NCI-H82 treated with DMSO at 0.1 percent for 48 hours (cell line): ENCODE data around the gene TMEM92.
A peak's percentile ranks its signal among the peaks of the same experiment; 100 is the strongest.

Experiments used
- DNase-seq: peaks from one replicate; lab custom pipeline; 2025; ENCODE audit not compliant: unreplicated experiment; lab: John Stamatoyannopoulos, UW

Gene TMEM92

GRCh38 chr17:50274142-50274896 lies at the start of gene TMEM92:
Gene TMEM92, plus strand, starts transcription at chr17:50274466. Its CDS starts 36 bp downstream, at chr17:50274502.
- DNase-seq: peak; percentile 20

- no peak for DNase-seq
These were observed 48.5 kb upstream of the TMEM92 start for GRCh38 chr17:50225701-50226240.

DNA sequence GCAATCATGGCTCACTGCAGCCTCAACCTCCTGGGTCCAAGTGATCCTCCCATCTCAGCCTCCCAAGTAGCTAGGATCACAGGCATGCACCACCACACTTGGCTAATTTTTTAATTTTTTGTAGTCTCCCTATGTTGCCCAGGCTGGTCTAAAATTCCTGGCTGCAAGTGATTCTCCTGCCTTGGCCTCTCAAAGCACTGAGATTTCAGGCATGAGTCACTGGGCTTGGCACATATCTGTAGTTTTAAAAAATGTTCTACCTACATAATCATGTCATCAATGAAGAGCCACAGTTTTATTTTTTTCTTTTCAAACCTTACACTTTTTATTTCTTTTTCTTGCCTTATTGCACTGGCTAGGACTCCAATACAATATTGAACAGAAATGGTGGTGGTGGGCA lies 39.7 kb upstream of the TMEM92 start:
- no peak for DNase-seq

GRCh38 chr17:50237901-50238300 lies 36.4 kb upstream of the TMEM92 start:
- DNase-seq: no peak

GRCh38 chr17:50238601-50239280 lies 35.5 kb upstream of the TMEM92 start:
- no peak for DNase-seq

- no peak for DNase-seq
These were observed 34.3 kb upstream of the TMEM92 start for GRCh38 chr17:50239937-50240336.

GRCh38 chr17:50240851-50241250 lies 33.4 kb upstream of the TMEM92 start:
- no peak for DNase-seq

GRCh38 chr17:50241431-50241830 lies 32.8 kb upstream of the TMEM92 start:
- DNase-seq: no peak

DNA sequence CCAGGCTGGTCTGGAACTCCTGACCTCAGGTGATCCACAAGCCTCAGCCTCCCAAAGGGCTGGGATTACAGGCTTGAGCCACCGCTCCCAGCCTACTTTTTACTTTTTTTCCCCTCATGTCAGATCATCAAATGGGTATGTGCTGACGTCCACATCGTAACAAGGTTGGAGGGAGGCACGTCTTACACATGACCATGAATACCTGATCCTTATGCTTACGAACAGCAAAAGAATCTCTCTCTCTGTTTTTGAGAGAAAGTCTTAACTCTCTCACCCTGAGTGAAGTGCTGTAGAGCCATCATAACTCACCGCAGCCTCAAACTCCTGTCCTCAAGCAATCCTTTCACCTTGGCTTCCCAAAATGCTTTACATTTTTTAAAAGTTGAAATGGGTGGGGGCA lies 29.5 kb upstream of the TMEM92 start:
- no peak for DNase-seq

DNA sequence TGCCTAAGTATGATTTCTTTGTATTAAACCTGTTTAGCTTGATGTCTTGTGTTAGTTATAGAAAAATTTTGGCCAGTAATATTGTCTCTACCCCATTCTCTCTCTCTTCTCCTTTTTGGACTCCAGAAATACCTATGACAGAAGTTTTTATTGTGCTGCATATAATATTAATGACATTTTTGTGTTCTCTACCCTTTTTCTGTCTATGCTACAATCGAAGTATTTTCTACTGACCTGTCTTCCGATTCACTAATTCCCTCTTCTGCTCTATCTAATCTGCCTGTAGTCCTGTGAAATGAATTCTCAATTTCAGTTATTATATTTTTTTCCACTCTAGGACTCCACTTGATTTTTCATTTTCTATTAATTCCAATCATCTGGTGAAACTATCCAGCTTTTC lies 26.0 kb upstream of the TMEM92 start:
- DNase-seq: no peak

GRCh38 chr17:50252781-50253180 lies 21.5 kb upstream of the TMEM92 start:
- no peak for DNase-seq

- DNase-seq: no peak
These were observed 18.3 kb upstream of the TMEM92 start for GRCh38 chr17:50255766-50256635.

DNA sequence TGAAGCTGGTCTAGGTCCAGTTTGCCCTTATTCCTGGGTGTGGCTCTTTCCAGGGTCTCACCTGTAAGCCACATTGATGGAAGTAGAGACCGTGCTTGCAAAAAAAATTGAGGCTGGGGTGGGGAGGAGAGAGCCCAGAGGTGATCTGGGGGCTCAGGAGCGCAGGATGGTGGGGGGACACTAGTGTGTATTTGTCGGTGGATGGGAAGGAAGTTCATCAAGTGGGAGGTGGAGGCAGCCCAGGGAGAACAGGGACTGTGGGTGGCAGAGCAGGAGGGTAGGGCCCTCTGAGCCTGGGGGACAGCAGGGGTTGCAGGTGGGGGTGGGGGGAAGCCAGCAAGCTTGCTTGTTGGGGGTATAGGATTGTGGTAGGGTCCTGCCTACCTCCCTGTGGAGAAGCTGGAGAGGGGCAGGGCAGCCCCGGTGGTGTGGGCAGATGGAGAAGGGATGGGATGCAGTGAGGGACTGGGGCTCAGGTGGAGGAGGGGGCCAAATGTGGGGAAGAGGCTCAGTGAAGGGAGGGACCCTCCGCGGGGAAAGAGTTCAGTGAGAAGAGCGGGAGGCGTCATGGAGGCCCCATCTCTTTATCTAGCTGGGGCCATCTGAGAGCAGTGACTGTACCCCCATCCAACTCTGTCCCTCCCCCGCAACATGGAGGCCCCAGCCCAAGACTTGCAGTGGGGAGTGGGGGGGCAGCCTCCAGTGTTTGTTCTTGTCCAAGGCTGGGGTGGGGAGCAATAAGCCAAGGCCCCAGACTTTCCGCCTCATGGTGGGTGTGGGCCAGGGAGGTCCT lies 17.2 kb upstream of the TMEM92 start:
- DNase-seq: no peak

- DNase-seq: no peak
These were observed 16.5 kb upstream of the TMEM92 start for GRCh38 chr17:50257676-50258224.

- no peak for DNase-seq
These were observed 15.4 kb upstream of the TMEM92 start for GRCh38 chr17:50258647-50259476.

DNA sequence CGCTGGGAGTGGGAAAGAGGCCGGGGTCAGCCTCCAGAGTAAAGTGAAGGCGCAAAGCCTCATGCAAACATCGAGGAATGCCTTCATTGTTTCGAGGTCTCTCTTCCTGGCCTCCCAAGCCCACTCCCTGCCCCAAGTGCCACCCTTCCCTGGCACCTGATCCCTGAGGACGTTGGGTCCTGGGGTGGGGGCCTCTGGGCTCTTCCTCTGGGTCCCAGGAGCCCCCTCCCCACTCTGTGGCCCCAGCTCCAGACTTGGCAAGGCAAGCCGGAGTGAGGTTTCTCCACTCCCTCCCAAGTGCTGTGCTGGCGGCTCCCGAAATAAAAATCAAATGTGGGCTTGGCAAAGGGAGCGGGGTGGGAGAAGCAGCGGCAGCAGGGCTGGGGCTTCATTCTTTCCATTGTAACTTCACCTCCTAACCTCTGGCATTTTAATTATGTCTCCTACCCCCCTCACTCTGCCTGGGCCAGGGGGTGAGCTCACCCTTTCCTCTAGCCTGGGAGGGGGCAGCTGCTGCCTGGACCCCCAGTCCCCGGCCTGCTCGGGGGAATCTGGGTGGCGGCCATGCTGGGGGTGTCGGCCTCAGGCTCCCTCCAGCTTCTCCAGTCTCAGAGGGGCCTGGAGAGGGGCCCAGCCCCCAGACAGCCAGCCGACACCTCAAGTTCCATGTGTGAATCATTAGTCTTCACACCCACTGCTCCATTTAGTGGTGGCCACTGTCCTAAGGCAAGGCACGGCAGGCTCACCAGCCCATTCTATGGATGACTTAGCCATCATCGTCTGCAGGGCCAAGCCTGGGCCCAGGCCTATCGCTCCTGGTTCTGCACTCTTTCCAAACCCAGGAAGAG lies 14.6 kb upstream of the TMEM92 start:
- no peak for DNase-seq

GRCh38 chr17:50260501-50260911 lies 13.8 kb upstream of the TMEM92 start:
- DNase-seq: no peak
